ENCODE results near the gene GRID2. TPM values are rescaled to one million over a fixed set of nuclear protein-coding genes. Genes with fewer than 3 reads are reported as not detected.

Gene GRID2
- total RNA-seq, 1 experiment from 2014 or later: not detected

GRCh38 chr4:92679149-92679548 lies 375.4 kb downstream of the GRID2 start:
- Histone ChIP-seq H3K4me1 (no peaks in the 10 kb centered on the region), H3K36me3 (ENCODE audit: control insufficient read depth, insufficient read depth, low read length) (no peaks in the 10 kb centered on the region), H3K4me3 (ENCODE audit: low read depth, low read length) (no peak overlapping the region), H3K9me3 (no peaks in the 10 kb centered on the region), H3K27me3 (replicated peaks; ENCODE audit: control insufficient read depth, insufficient read depth, low read length) (no peaks in the 10 kb centered on the region)
- Mint-ChIP-seq H3K27me3 (ENCODE audit: insufficient read depth, unreplicated experiment) (no peaks in the 10 kb centered on the region), H3K9me3 (ENCODE audit: unreplicated experiment) (no peaks in the 10 kb centered on the region), H3K27ac (ENCODE audit: unreplicated experiment) (no peak overlapping the region), H3K36me3 (ENCODE audit: insufficient read depth, unreplicated experiment) (no peaks in the 10 kb centered on the region), H3K4me1 (ENCODE audit: low read depth, unreplicated experiment) (no peaks in the 10 kb centered on the region), H3K4me3 (ENCODE audit: unreplicated experiment) (no peak overlapping the region)
- ChIA-PET CTCF (no interaction called here), POLR2A (no interaction called here)
- DNase-seq: no peak
- intact Hi-C loops (cut with micrococcal nuclease; ENCODE audit: unreplicated experiment): no loop called here
- TF ChIP-seq, protein P1, sequence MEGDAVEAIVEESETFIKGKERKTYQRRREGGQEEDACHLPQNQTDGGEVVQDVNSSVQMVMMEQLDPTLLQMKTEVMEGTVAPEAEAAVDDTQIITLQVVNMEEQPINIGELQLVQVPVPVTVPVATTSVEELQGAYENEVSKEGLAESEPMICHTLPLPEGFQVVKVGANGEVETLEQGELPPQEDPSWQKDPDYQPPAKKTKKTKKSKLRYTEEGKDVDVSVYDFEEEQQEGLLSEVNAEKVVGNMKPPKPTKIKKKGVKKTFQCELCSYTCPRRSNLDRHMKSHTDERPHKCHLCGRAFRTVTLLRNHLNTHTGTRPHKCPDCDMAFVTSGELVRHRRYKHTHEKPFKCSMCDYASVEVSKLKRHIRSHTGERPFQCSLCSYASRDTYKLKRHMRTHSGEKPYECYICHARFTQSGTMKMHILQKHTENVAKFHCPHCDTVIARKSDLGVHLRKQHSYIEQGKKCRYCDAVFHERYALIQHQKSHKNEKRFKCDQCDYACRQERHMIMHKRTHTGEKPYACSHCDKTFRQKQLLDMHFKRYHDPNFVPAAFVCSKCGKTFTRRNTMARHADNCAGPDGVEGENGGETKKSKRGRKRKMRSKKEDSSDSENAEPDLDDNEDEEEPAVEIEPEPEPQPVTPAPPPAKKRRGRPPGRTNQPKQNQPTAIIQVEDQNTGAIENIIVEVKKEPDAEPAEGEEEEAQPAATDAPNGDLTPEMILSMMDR (IDR thresholded peaks at IDR 0.05; ENCODE audit: insufficient read depth in 1 of 2, low read depth in 1 of 2, low read length in 1 of 2, severe bottlenecking in 1 of 2, unreplicated experiment in 1 of 2): no peak
- no TSS peak for BruUV-seq (replicated peaks)

DNA sequence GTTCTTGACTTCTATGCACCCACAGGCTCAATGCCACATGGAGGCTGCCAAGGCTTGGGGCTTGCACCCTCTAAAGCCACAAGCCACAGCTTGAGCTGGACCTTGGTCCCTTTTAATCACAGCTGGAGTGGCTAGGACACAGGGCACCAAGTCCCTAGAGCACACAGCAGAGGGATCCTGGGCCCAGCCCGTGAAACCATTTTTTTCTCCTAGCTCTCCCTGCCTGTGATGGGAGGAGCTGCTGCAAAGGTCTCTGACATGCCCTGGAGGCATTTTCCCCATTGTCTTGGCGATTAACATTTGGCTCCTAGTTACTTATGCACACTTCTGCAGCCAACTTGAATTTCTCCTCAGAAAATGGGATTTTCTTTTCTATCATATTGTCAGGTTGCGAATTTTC lies 410.9 kb downstream of the GRID2 start:
- Histone ChIP-seq H3K4me3 (ENCODE audit: low read depth, low read length) (no peak overlapping the region), H3K36me3 (ENCODE audit: control insufficient read depth, insufficient read depth, low read length) (no peaks in the 10 kb centered on the region), H3K9me3 (no peaks in the 10 kb centered on the region), H3K4me1 (no peaks in the 10 kb centered on the region), H3K27me3 (replicated peaks; ENCODE audit: control insufficient read depth, insufficient read depth, low read length) (no peaks in the 10 kb centered on the region)
- POLR2A ChIA-PET: no interaction called here
- Mint-ChIP-seq H3K4me1 (ENCODE audit: low read depth, unreplicated experiment) (no peaks in the 10 kb centered on the region), H3K36me3 (ENCODE audit: insufficient read depth, unreplicated experiment) (no peaks in the 10 kb centered on the region), H3K27ac (ENCODE audit: unreplicated experiment) (no peak overlapping the region), H3K4me3 (ENCODE audit: unreplicated experiment) (no peak overlapping the region), H3K9me3 (ENCODE audit: unreplicated experiment) (no peaks in the 10 kb centered on the region), H3K27me3 (ENCODE audit: insufficient read depth, unreplicated experiment) (no peaks in the 10 kb centered on the region)
- BruUV-seq (replicated peaks): no TSS peak
- DNase-seq: no peak
- TF ChIP-seq, protein P1 (IDR thresholded peaks at IDR 0.05; ENCODE audit: insufficient read depth in 1 of 2, low read depth in 1 of 2, low read length in 1 of 2, severe bottlenecking in 1 of 2, unreplicated experiment in 1 of 2): no peak
- intact Hi-C loops (cut with micrococcal nuclease; ENCODE audit: unreplicated experiment): no loop called here
- CTCF ChIA-PET: no interaction called here

- H3K27me3 Mint-ChIP-seq (ENCODE audit: insufficient read depth, unreplicated experiment): no peaks in the 10 kb centered on the region
- H3K36me3 Mint-ChIP-seq (ENCODE audit: insufficient read depth, unreplicated experiment): no peaks in the 10 kb centered on the region
- DNase-seq: no peak
- BruUV-seq (replicated peaks): no TSS peak
- H3K4me1 Mint-ChIP-seq (ENCODE audit: low read depth, unreplicated experiment): no peaks in the 10 kb centered on the region
- H3K27ac Mint-ChIP-seq (ENCODE audit: unreplicated experiment): no peak overlapping the region
- POLR2A ChIA-PET: no interaction called here
- no peaks in the 10 kb centered on the region for H3K9me3 ChIP-seq
- TF ChIP-seq, protein P1 (IDR thresholded peaks at IDR 0.05; ENCODE audit: insufficient read depth in 1 of 2, low read depth in 1 of 2, low read length in 1 of 2, severe bottlenecking in 1 of 2, unreplicated experiment in 1 of 2): no peak
- H3K27me3 ChIP-seq (replicated peaks; ENCODE audit: control insufficient read depth, insufficient read depth, low read length): no peaks in the 10 kb centered on the region
- CTCF ChIA-PET: no interaction called here
- H3K4me3 Mint-ChIP-seq (ENCODE audit: unreplicated experiment): no peak overlapping the region
- intact Hi-C loops (cut with micrococcal nuclease; ENCODE audit: unreplicated experiment): no loop called here
- no peaks in the 10 kb centered on the region for H3K36me3 ChIP-seq (ENCODE audit: control insufficient read depth, insufficient read depth, low read length)
- no peaks in the 10 kb centered on the region for H3K9me3 Mint-ChIP-seq (ENCODE audit: unreplicated experiment)
- H3K4me3 ChIP-seq (ENCODE audit: low read depth, low read length): no peak overlapping the region
- H3K4me1 ChIP-seq: no peaks in the 10 kb centered on the region
Measured at GRCh38 chr4:92733231-92733630, 429.5 kb downstream of the GRID2 start.
